ENCODE results near the gene IL1RAP. TPM values are rescaled to one million over a fixed set of nuclear protein-coding genes. Genes with fewer than 3 reads are reported as not detected.
A peak's percentile ranks its signal among the peaks of the same experiment; 100 is the strongest.

Gene IL1RAP
- total RNA-seq, 1 donor, result 14.8 TPM

- no peaks in the 10 kb centered on the region for H3K9me3 ChIP-seq (ENCODE audit: low read depth, low read length)
- H3K27ac ChIP-seq (ENCODE audit: low read depth, low read length), result no peak overlapping the region
- no peaks in the 10 kb centered on the region for H3K27me3 ChIP-seq (ENCODE audit: insufficient read depth, low read length)
- H3K4me3 ChIP-seq (ENCODE audit: insufficient read depth, low read length), result no peak overlapping the region
- H3K4me2 ChIP-seq (ENCODE audit: insufficient read depth, low read length), result no peak overlapping the region
- peak overlapping the region; percentile 3 for H2AFZ ChIP-seq (ENCODE audit: low read length)
- H4K20me1 ChIP-seq (ENCODE audit: insufficient read depth, low read length), result no peaks in the 10 kb centered on the region
- no peaks in the 10 kb centered on the region for H3K36me3 ChIP-seq (ENCODE audit: insufficient read depth, low read length)
- DNase-seq (ENCODE audit: insufficient read length, low spot score, missing footprints), result no peak
- peaks cover 4% of the 10 kb centered on the region for H3K79me2 ChIP-seq (ENCODE audit: insufficient read depth, low read length)
- H3K4me1 ChIP-seq (ENCODE audit: insufficient read depth, low read length), result peaks cover 25% of the 10 kb centered on the region
- no peak for TF ChIP-seq CTCF (IDR thresholded peaks at IDR 0.05; ENCODE audit: extremely low read depth, low read depth, low read length)
Observed at GRCh38 chr3:190528706-190529105, 14.8 kb downstream of the IL1RAP start.

- Histone ChIP-seq H3K4me3 (ENCODE audit: insufficient read depth, low read length) (no peak overlapping the region), H4K20me1 (ENCODE audit: insufficient read depth, low read length) (no peaks in the 10 kb centered on the region), H3K36me3 (ENCODE audit: insufficient read depth, low read length) (no peaks in the 10 kb centered on the region), H3K4me1 (ENCODE audit: insufficient read depth, low read length) (peaks cover 39% of the 10 kb centered on the region), H3K4me2 (ENCODE audit: insufficient read depth, low read length) (no peak overlapping the region), H3K27me3 (ENCODE audit: insufficient read depth, low read length) (no peaks in the 10 kb centered on the region), H3K27ac (ENCODE audit: low read depth, low read length) (no peak overlapping the region), H2AFZ (ENCODE audit: low read length) (no peak overlapping the region), H3K9me3 (ENCODE audit: low read depth, low read length) (no peaks in the 10 kb centered on the region), H3K79me2 (ENCODE audit: insufficient read depth, low read length) (peaks cover 10% of the 10 kb centered on the region)
- no peak for TF ChIP-seq CTCF (IDR thresholded peaks at IDR 0.05; ENCODE audit: extremely low read depth, low read depth, low read length)
- no peak for DNase-seq (ENCODE audit: insufficient read length, low spot score, missing footprints)
Observed at GRCh38 chr3:190531406-190531805, 17.5 kb downstream of the IL1RAP start.

- no peak for DNase-seq (ENCODE audit: insufficient read length, low spot score, missing footprints)
- no peak overlapping the region for H3K4me2 ChIP-seq (ENCODE audit: insufficient read depth, low read length)
- H3K4me1 ChIP-seq (ENCODE audit: insufficient read depth, low read length), result peaks cover 28% of the 10 kb centered on the region
- H3K4me3 ChIP-seq (ENCODE audit: insufficient read depth, low read length), result no peak overlapping the region
- no peak for TF ChIP-seq CTCF (IDR thresholded peaks at IDR 0.05; ENCODE audit: extremely low read depth, low read depth, low read length)
- peaks cover 10% of the 10 kb centered on the region for H3K79me2 ChIP-seq (ENCODE audit: insufficient read depth, low read length)
- peak overlapping the region; percentile 93 for H3K27ac ChIP-seq (ENCODE audit: low read depth, low read length)
- no peaks in the 10 kb centered on the region for H3K36me3 ChIP-seq (ENCODE audit: insufficient read depth, low read length)
- H2AFZ ChIP-seq (ENCODE audit: low read length), result peak overlapping the region; percentile 81
- H3K9me3 ChIP-seq (ENCODE audit: low read depth, low read length), result no peaks in the 10 kb centered on the region
- no peaks in the 10 kb centered on the region for H4K20me1 ChIP-seq (ENCODE audit: insufficient read depth, low read length)
- no peaks in the 10 kb centered on the region for H3K27me3 ChIP-seq (ENCODE audit: insufficient read depth, low read length)
Observed at GRCh38 chr3:190532731-190533203, 18.9 kb downstream of the IL1RAP start.

- peak; percentile 88 for DNase-seq (ENCODE audit: insufficient read length, low spot score, missing footprints)
- no peaks in the 10 kb centered on the region for H3K36me3 ChIP-seq (ENCODE audit: insufficient read depth, low read length)
- TF ChIP-seq CTCF (IDR thresholded peaks at IDR 0.05; ENCODE audit: extremely low read depth, low read depth, low read length), result no peak
- H3K79me2 ChIP-seq (ENCODE audit: insufficient read depth, low read length), result peaks cover 12% of the 10 kb centered on the region
- H3K9me3 ChIP-seq (ENCODE audit: low read depth, low read length), result no peaks in the 10 kb centered on the region
- no peak overlapping the region for H3K4me3 ChIP-seq (ENCODE audit: insufficient read depth, low read length)
- peak overlapping the region; percentile 93 for H3K27ac ChIP-seq (ENCODE audit: low read depth, low read length)
- H2AFZ ChIP-seq (ENCODE audit: low read length), result peak overlapping the region; percentile 81
- peaks cover 22% of the 10 kb centered on the region for H3K4me1 ChIP-seq (ENCODE audit: insufficient read depth, low read length)
- peak overlapping the region; percentile 53 for H3K4me2 ChIP-seq (ENCODE audit: insufficient read depth, low read length)
- no peaks in the 10 kb centered on the region for H4K20me1 ChIP-seq (ENCODE audit: insufficient read depth, low read length)
- no peaks in the 10 kb centered on the region for H3K27me3 ChIP-seq (ENCODE audit: insufficient read depth, low read length)
Observed at GRCh38 chr3:190533511-190534281, 19.8 kb downstream of the IL1RAP start.

Measured in osteoblast (primary cell).